HG02678 (cell line): ENCODE measurements around the gene ROS1.

Source experiments
- ATAC-seq: cut with Tn5 transposase; IDR thresholded peaks from one replicate; pipeline ENCODE4 v1.9.1; 2021; ENCODE audit warnings: mild to moderate bottlenecking, moderate library complexity; ENCODE audit not compliant: unreplicated experiment

ROS1 gene

DNA sequence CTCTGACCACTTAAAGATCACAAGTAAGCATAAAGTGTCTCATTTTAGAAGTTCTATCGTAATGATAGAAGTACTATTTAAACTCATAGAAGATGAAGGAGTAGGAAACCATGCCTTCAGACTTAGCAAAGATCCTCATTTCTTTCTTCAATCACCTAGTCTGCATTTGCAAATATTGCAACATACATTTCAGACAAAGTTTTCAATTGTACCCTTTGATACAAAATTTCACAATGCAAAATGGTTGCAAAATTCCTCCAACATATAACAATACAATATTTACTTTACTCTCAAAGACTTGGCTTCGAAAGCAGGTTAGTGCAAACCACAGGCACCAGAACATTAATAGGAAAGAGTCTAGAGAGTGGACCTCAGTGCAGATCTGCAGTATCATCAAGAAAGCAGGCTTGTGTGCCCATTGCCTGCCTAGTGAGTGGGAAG, 16.1 kb upstream of the ROS1 start:
- ATAC-seq, result no peak

DNA sequence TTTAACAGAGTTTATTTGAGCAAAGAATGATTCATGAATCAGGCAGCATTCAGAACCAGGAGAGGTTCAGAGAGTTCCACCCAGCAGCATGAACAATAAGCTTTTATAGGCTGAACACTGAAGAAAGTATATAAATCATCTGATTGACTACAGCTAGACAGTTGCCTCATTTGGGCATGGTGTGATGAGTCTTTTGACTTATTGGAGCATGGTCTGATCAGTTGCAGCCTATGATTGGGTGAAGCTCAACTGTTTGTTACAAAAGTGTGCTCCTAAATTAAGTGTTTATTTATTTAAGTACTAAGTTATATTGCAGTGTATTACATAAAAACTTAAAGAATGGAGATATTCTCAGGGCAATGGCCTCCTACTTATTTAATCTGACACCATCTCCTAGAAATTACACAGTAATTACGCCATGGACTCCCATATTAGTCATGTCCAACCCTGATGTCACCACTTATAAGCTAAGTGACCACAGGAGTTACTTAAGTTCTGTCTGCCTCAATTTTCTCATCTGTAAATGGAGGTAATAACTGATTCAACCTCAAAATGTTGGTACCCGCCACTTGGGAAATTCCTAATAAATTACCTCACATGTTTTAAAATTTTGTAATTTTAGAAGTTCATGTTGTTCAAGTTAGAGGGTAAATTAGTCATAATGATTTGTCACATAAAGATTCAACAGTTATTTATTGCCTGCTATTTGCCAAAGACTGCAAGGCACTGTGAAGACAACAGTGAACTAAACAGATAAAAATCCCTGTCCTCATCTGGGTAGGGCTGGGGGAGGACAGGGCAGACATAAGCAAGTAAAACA, 15.2 kb upstream of the ROS1 start:
- no peak for ATAC-seq

DNA sequence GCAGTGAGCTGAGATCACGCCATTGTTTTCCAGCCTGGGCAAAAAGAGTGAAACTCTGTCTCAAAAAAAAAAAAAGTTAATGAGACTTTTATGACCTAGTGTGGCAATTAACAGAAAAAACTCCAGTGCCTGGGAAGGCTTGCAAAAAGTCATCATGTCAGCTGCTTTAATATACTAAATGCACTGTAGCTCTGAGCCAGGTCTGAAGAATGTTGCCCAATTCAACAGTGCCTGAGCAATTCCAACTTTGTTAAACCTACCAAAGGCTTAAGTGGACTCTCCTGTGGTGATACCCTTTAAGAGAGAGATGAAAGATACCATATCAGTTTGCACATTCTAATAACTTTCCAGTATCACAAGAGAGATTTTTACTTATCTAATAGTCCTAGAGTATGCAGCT, 6.5 kb upstream of the ROS1 start:
- ATAC-seq, result no peak

DNA sequence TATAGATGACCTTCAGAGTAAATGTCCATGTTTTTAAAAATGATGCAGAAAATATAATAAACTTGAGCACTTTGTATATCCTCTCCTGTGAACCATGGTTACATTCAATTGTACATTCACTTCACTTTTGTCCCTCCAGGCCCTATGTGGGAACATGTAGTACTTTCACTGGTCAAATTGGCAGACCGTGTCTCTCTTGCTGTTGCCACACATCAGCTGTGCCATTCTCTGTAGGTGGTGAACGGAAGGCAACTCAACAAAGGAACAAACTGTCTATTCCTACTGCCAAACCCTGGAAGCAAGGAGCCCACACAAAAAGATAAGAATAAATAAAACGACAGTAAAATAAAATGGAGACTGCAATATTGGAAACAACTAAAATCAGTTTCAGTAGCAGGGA, 2.0 kb downstream of the ROS1 start:
- ATAC-seq, result no peak

DNA sequence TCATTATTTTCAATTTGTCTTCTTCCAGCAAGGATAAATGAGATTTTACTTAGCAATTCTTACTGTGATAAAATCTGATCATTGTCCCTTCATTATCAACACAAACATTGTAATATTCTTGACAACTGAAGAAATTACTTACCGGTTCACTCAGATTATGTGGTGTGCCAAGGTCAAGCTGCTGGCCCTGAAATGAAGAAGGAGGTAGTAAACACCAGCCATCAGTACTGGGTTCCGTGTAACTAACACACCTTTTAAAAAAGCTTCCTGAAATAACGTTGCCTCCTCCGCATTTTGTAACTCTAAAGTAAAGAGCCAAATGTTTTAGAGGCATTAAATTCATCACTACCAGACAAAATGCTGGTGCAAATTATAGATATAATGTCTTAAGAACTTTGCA, 7.4 kb downstream of the ROS1 start:
- no peak for ATAC-seq

DNA sequence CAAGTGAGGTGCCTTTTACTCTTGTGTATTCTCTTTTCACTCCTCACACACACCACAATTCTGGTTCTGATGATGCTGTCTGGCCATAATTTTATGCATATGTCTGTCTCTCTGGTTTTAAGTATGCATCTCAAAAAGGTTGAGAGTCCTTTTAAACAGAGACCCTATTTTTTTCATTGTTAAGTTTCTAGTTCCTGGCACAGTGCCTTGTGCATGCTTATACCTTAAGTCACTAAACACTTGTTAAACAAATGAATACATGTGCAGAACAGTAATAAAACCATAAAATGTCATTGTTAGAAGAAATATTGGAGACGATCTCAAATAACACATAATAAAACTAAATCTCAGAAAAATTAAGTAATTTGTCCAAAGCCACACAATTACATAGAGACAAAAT, 7.9 kb downstream of the ROS1 start:
- ATAC-seq, result no peak

DNA sequence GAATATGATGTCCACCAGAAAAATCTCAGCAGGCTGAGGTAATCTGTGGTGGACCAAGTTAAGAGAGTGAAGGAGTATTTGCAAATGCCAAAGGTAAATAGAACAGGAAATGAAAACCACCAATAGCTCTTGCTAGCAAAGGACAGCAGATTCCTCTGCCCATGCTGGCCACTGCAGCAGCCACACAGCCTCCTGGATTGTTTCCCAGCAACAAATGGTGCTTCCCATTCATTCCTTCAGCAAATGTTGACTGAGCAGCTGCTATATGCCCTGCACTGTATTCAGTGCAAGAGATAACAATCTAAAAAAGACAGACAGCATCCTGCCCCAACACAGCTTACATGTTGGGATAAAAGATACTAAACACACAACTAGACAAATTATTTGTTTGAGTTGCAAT, 11.0 kb downstream of the ROS1 start:
- no peak for ATAC-seq

DNA sequence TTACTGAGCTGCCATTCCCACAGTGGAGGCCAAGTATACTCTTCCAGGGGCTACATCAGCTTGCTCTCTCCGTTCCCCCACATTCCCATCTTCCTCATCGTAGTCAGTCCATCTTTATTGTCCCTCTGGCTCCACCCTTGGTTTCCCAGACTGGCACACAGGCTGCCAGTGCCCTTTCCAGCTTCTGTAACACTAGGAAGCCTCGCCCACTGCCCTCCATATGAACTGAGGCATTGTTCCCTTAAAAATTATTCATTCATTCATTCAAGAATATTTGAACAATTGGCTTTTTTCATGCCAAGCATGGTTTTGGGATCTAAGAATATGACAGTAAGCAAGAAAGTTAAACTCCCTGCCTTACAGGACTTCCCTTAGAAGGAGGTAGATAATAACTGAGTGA, 14.3 kb downstream of the ROS1 start:
- ATAC-seq, result no peak

DNA sequence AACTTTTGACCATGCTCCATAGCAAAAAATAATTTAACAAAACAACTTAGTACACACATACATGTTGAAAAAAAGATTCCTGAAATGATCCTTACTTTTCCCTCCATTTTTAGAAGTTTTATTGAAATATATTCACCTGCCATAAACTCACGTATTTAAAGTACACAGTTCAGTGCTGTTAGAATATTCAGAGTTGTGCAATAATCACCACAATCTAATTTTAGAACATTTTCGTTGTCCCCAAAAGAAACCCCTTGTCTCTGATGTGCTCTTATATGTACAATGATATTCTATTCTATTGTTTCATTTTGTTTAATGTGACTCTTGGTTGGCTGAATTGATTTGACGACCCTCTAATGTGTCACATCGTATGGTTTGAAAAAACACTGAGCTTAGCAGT, 15.9 kb downstream of the ROS1 start:
- no peak for ATAC-seq

DNA sequence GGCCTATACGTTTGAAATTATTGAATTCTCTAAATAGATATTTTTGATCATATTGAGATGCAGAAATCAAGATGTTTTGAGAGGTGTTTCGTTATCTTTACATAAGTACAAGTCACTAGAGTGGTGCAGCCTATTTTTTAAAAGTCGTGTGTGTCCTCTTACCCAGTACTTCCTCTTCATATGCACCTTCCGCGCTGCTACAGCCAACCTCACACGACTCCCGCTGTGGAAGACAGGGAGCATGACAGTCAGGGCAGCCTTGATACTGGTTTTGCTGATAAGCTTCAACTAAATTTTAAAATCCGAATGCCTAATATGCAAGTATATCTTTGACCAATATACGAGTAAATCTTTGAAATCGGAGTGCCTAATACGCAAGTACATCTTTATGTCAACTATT, 16.3 kb downstream of the ROS1 start:
- no peak for ATAC-seq

DNA sequence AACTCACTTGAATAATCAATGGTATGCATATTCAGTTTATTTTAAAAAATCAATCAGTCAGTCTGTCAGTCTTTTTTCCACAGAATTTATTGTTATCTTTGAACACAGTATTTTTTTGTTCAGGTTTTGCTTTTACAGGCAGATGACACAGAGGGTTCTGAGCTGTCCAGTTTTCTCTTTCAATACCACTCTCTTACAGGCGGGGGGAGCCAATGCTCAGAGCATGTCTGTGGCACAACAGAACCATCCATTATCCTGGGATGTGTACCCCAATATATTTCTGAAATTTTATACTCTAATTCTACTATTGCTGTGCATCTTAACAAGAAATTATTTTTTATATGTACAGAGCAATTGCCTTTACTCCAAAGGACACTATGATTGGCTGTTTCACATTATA, 21.2 kb downstream of the ROS1 start:
- ATAC-seq, result no peak

DNA sequence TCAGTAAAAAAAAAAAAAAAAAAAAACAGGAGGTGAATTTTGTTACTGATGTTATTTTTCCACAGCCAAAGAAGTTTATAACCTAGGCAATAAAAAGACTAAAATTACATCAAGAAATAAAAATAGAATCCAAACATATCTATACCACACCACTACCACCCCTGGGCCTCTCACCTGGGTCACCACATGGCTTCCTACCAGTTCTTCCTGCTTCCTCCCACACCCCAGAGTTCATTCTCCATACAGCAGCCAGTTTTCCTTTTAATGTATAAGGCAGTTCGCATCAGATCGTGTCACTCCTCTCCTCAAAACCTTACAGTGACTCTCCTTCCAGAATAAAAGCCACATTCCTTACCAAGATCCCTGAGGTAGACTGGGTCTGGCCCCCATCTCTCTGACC, 23.9 kb downstream of the ROS1 start:
- ATAC-seq, result no peak

DNA sequence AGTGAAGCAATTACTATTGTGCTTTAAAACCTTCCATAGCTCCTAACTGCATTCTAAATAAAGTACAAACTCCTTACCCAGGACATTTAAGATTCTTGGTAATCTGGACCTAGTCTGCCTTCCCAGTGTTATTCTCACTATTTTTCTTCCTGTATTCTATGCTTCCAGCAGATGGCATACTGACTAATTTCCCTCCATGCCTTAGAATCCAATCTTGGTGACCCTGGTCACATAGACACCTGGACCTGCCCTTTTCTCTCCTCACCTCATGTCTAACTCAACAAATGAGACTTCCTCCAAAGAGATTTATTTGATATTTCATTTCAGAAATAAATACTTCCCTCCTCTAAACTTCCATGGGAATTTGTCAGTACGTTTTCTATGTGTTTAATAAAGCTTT, 25.8 kb downstream of the ROS1 start:
- no peak for ATAC-seq

DNA sequence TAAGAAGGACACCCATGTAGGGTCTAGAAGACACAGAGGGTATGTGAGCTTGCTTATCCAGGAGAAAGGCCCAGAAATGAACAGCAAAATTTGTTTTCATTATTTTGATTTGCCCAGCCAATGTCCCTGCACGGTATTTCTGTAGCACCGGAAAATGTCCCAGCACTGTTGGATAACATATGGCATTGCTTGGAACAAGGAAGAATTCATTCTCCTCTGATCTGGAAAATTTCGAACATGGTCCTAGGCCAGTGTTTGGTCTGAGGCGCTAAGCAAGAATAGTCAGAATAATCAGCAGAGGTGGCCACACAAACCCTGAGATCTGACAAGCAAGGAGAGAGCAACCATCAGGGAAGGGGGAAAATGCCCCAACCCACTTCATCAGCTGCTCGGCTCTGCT, 26.6 kb downstream of the ROS1 start:
- no peak for ATAC-seq

DNA sequence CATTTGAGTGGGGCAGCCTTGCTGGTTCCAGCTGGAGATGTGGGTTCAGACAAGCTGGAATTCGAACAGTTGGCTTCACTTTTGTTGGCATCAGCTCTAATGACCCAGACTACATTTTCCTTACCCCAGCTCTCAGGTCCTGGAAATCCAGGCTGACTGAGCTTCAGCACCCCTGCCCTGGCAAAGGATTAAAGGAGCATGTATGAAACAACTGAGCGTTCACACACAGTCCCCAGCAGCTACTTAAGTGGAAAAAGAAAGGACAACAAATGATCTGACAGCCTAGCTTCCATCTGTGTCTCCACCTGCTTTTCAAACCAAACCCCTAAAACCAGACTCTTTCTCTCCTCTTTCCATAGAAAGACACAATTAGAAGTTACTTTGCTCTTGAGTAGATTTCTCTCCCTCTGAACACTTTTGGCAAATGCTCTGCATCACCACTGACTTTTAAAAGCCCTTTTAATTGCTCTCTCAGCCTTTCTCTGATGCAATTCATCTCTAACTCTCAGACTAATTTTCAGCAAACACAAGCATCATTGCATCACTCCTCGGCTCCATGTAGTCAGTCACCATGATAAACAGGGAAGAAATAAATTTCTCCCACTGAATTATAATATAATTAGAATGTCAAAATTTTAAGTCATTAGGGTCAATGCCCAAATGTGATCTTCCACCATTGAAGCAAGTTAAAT, 28.1 kb downstream of the ROS1 start:
- no peak for ATAC-seq

DNA sequence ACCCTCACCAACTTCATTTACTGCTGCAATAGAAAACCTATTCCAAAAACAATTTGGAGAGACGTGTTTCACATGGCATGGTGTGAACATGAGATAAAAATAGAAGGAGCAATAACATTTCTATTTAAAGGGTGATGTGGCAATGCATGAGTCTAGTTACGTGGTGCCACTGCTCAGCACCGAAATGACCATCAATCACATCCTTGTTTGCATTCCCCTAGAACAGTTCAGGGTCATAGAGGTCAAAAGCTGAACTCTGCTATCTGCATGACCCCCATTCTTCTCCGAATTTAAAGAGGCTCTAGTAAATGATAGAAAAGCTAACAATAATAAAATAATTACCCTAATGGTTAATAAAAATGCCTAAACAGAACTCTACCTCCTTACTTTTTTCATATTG, 29.5 kb downstream of the ROS1 start:
- ATAC-seq, result no peak

DNA sequence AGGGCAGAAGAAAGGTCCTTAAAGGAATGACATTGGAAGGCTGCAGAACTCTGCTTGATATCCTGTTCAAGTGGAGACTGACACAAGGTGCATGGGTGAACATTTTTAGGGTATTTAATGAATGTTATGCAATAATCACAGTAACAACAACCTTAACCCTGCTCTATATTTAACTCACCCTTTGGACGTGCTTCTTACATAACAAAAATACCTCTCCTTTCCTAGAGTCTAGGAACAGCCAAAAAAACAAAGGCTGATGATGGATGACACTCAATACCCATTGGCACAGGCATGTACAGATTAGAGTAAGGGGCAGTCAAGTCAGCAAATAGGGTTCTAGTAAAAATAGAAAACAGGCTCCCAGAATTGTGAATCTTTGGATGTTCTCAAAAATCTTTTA, 30.6 kb downstream of the ROS1 start:
- ATAC-seq, result no peak

DNA sequence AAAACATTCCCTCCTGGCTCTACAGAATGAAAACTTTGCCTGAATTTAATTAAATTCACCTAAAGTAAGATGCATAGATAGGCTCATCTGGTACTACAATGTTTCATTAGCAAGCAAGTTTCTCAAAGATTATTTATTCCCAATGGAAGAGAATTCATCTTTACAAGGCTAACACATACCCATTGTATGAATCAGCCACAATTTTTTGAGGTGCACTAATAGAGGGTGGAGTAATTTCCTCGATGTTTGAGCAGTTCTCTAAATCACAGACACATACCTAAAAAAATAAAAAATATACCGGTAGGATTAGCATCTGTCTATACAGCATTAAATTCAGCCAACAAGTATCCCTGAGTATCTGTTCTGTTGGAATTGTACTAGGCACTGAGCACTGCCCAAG, 32.7 kb downstream of the ROS1 start:
- ATAC-seq, result no peak

DNA sequence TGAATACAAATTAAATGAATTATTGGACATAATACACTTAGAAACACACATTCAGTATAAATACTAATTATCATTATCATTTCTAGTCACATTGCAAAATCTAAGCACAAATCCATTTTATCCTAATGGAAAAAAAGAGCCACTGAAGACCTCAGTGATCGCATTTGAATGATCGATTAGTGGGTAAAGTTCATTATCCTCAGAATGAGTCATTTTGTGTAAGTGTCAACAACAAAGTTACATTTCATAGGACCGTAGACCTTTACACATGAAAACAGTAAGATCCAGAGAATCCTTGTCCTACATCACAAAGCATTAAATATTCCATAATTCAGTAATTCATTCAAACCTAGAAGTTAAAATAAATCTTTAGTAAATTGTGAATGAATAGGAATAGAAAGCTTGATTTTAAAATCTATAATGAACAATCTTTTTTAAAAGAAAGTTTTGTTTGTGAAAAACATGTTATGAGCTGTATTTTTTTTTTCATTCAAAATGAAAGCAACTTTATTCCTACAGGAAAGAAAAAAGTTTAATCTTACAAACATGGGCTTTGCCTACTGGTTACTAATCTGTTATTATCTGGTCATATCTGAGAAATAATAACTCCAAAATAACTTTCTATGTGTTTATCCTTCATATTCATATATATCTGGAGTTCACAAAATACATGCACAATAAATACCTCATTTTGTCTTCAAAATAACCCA, 33.7 kb downstream of the ROS1 start:
- no peak for ATAC-seq

DNA sequence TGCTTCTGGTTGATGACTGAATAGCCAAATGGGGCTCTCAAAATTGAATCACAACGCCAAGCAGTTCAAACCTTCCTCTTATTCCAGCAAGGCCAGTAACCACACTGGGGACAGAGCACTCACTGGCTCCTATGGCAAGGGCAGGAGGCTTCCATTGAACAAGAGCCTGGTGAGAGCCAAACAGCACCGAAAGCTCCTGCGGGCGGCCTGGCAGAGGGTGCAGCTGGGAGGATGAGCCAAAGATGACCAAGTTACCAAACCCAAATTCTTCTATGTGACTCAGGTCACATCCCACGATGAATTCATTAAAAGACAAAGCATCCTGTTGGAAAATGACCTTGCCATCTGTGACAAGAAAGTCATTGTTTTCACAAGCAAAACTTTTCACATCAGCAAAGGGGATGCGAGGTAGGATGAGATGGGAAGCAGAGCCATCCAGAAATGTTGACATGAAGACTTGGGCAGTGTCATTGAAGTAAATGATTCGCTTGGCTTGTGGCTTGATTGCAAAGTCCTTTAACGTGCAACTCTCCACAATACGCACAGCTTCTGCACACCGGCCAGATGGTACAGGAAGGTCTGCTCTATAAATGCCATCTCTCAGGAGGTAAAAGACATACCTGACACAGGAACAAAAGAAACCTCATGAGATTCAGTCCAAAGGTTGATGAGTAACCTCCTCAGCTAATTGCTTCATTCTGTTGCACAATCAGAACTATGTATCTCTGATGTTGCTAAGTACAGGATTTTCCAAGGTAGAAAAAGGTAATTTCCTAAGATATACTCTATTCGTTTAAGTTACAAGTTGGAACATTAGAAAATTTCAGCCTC, 36.3 kb downstream of the ROS1 start:
- ATAC-seq, result no peak

DNA sequence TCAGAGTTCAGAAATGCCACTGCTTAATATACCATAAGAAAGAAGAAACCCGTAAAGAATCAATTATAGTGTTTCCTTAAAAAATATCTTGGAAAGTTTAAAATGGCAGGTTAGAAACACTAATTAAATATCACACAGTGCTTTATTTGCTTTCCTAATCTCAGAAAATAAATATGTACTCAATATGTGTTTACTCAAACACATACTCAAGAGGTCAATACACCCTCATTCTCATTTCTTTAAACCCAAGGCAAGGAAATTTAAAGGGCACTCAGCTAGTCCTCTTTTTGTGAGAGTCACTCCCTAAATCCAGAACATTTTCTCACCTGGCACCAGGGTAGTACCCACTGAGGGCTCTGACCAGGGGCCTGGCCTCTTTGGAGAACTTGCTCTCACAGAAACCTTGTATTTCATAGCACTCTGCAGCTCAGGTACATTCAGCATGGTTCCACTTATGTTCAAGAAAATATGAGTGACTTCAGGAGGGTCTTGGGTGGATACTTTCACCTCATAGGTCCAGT, 38.2 kb downstream of the ROS1 start:
- ATAC-seq, result no peak
